Measurements from ENCODE around the gene THBS4.

THBS4 gene

DNA sequence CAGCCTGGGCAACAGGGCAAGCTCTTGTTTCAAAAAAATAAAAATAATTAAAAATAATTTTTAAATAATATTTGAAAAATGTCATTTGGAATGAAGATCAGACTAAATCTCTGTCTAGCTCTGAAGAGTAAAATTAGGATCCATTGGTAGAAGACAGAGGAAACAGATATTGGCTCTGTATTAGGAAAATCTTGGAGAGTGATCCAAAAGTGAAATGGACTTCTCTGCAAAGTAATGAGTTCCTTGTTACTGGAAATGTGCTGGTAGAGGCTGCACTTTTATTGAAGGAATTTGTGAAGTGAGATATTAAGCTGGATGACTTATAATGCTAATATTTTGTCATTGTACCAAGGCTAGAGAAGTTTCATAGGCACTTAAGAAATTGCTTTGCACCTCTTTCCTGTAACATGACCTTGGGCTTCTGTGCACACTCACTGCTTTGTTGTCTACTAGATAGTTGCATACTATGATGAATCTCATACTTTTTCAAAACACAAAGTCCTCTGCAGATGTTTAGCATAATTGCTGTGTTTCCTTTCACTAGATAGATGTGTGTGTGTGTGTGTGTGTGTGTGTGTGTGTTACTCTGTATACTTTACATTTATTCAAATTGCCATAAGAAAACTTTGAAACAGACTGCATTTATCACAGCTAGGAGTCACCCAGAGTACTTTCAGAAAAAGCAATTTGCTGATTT is 13.1 kb downstream of the THBS4 start:
- no peak for FAIRE-seq

DNA sequence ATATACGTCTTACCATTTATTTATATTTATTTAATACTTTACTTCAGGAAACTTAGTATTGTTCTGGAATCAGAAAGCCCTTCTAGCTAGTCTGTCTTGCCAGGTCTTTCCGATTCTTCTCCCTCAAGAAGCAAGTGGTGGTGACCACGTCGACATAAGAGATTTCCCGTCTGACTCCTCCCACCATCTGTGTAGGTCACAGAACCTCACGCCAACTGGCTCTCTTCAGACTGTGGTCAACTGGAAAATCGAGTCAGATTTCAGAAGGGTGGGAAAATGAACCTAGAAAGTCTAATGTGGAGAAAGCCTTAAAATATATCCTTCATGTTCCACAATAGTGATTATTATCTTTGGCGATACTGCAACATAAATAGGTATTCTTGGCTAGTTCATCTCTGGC is 17.3 kb downstream of the THBS4 start:
- no peak for FAIRE-seq

- no peak for FAIRE-seq
Observed at GRCh38 chr5:80054682-80055081, 19.5 kb downstream of the THBS4 start.

DNA sequence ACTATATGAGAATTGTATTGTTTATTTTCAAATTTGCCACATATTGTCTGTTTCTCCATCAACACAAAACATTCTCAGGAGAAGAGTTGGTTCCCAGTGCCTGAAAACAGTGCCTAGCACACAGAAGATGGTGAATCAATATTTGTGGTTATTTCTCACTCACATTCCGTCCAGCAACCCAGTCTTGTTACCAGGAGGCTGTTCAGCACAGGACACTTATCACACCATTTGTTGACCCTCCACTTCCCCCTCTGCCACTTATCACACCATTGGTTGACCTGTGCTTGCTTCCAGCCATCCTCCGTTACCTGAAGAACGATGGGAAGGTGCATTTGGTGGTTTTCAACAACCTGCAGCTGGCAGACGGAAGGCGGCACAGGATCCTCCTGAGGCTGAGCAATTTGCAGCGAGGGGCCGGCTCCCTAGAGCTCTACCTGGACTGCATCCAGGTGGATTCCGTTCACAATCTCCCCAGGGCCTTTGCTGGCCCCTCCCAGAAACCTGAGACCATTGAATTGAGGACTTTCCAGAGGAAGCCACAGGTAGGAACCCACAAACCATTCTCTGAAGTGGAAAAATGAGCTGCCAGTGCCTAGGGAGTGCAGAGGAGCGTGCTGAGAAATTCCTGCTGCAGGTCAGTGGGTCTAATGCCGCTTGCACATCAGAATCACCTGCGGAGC is 20.5 kb downstream of the THBS4 start:
- FAIRE-seq: no peak

- FAIRE-seq: no peak
Observed at GRCh38 chr5:80057099-80057498, 22.0 kb downstream of the THBS4 start.

DNA sequence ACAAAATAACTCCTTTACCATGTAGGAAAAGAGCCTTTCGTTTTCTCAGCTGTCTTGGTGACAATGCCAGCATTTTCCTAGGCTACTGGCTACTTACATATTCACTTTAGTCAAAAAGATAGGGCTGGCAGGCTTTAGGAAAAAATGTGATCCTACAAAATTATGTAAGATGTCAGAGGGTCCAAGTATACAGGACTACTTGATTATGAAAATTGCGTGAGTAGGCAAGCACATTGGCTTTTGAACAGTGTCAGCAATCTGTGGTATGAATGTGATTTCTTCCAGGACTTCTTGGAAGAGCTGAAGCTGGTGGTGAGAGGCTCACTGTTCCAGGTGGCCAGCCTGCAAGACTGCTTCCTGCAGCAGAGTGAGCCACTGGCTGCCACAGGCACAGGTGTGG is 22.8 kb downstream of the THBS4 start:
- FAIRE-seq: no peak

DNA sequence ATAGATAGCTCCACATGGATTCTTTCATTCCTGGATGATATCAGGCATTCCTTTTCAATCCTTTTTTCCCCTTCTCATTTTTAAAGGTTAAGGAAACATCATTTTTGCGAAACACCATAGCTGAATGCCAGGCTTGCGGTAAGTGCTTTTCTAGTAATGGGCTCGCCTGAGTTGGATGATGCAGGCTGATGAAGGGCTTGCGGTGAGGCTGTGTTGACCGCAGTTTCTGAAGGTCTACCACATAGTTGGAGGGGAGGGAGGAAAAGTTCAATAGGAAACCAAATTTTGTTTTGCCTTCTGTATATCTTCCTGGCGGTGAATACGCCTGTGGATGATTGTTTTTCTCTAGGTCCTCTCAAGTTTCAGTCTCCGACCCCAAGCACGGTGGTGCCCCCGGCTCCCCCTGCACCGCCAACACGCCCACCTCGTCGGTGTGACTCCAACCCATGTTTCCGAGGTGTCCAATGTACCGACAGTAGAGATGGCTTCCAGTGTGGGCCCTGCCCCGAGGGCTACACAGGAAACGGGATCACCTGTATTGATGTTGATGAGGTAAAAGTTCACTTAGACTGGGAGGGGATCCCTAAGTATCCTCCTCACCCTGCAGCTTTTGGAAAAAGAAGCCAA is 24.3 kb downstream of the THBS4 start:
- FAIRE-seq: no peak

DNA sequence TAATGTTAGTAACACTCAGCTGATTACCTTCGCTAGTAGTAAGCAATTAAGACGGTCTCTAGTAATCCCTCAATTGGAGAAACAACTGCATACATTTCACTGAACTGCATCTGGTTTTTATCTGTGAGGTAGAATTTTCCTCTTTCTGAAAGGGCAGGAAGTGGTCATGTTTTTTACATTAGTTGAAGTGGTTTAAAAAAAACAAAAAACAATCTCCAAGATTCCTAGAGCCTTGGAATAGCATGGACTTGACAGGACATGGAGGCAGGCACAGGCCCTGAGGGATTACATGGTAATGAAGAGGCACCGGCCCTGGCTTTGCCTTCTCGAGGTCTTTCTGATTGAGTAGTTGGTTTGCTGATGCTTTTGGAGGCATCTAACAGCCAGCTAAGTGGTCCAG is 25.8 kb downstream of the THBS4 start:
- FAIRE-seq: no peak

- FAIRE-seq: no peak
Observed at GRCh38 chr5:80061547-80061946, 26.4 kb downstream of the THBS4 start.

DNA sequence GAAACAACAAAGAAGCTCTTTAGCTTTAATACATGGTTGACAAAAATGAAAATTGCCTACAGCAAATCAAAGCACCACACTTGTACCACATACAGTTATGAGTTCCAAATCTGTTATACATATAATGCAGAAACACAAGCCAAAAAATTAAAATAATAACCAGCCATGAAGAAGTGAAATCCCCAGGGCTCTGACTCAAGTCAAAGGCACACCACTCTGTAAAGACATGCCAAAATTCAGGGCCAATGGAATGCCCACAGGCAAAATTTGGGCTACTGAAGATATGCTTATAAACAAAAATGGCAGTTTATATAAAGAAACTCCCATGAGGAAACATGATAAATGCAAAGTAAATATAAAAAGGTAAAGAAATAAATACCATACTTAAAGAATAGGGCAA is 29.0 kb downstream of the THBS4 start:
- no peak for FAIRE-seq

DNA sequence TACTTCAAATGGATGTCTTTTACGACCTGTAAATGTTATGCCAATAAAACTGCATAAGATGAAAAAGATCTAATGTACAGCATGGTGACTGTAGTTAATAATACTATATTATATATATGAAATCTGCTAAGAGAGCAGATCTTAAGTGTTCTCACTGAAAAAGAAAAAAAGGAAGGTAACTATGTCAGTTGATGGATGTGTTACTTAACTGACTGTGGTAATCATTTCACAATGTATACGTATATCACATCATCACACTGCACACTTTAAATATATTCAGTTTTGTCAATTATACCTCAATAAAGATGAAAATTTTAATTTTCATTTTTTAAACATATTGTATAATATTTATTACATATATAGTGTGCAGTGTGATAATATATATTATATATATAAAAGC is 31.9 kb downstream of the THBS4 start:
- no peak for FAIRE-seq

GRCh38 chr5:80067531-80068245 is 32.5 kb downstream of the THBS4 start:
- no peak for FAIRE-seq

DNA sequence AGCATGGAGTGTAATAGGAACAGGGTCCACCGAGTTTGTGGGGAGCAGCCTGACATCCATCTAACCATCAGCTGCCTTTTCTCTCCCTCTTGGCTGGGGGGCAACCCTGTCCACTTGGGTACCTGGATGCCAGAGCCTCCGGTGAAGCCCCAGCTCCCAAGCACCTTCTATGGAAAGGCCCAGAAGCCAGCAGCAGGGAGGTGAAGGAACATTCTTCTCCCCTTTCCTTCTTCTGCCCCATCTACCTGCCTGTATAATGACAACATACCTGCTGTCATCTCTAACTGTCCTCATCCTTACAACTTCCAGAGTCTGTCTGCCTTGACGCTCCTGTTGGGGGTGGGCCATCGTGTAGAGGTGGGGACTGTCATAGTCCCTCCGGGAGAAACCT is 33.1 kb downstream of the THBS4 start:
- no peak for FAIRE-seq

GRCh38 chr5:80068775-80069174 is 33.6 kb downstream of the THBS4 start:
- FAIRE-seq: no peak

DNA sequence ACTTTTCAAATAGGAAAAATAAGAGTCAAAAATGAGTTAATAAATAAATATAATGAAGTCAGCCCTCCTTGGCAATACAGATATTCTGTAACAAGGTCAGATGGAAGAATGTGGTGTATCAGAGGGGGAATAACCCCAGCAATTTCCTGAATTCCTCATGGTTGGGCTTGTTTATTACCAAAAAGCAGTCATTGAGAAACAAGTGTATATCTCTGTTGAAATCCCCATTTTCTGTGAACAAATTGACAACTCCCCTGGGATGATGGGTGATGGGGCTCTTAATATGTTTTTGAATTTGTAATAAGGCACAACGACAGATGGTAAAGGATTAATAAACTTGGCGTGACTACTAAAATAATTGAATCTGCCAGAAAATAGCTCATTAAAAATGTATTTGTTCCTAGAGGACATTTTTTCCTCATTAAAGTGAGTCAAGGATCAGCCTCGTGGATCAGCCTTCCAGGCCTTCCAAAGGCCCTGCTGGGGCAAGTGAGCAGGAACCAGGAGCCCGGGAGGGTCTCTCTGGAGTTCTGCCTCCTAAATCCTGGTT is 34.2 kb downstream of the THBS4 start:
- no peak for FAIRE-seq

DNA sequence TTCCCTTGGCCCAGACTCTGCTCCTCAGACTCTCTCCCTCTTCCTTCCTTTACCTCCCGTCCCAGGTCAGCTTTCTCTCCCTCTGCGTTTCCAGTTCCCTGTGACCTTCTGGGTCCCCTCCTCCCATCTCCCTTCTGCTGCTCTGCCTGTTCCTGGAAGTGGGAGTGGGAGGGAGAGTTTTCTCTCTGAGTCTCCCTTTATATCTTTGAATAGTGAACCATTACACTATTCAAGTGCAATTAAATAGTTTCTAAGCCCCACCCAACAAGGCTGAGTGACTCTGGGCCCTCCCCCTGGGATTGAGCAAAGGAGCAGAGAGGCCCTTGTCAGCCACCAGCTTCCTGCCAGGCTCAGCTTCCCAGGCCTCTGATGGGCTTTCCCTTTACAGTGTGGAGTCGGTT is 34.8 kb downstream of the THBS4 start:
- FAIRE-seq: no peak

GRCh38 chr5:80070338-80071056 is 35.3 kb downstream of the THBS4 start:
- FAIRE-seq: no peak

DNA sequence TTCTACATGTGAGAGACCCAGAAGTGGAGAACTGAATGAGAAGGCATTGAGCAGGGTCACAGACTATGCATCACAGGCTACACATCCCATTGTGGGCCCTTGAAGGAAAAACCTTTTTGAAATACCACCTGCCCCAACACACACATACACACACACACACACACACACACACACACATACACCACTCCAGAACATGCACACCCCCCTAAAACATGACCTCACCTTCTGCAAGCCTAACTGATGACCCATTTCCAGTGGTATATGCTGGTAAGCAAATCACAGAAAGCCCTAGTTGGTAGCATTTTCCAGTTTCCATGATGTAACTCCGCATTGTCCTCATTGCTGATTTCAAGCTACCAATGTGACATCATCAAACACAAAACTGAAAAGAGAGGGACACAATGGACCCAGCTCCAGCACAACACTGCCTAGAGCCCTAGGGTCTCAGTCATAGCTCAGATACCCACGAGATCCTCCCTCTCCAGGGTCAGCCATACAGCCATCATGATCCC is 36.4 kb downstream of the THBS4 start:
- no peak for FAIRE-seq

DNA sequence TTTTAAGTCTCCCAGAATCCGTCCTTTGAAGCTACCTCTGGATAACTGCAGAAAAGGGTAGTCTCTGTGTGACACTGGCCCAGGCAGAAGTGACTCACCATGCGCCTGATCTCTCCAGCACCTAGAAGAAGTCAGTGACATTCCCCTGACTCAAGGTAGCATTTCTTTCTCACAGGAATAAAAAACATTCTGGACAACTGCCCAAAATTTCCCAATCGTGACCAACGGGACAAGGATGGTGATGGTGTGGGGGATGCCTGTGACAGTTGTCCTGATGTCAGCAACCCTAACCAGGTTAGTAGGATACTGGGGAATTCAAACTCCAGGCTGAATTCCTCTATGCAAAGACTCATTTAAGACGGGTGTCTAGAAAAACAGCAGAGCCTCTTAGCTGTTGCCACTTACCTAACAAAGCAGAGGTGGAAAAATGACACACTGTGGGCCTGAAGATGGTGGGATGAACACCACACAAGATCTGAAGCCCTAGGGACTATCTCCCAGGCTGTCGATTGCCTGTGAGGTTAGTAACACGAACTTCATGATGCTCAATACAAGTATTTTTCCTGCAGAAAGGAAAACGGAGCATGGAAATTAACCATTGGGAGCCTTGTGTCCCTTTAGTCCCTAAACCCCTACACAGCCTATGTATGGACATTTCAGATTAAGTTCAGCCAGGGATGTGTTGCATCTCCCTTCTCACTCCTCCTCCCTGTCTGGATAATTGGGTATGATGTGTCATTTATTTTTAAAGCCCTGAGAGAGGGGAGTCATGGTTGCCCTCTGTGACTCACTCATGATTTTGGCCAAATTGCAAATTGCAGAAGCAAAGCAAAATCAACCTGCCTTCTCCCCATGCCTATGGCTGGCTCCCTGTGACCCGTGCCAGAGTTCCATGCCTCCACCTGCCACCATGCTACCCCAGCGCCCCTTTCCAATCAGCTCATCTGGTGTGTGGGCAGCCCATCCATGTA is 37.2 kb downstream of the THBS4 start:
- FAIRE-seq: no peak

DNA sequence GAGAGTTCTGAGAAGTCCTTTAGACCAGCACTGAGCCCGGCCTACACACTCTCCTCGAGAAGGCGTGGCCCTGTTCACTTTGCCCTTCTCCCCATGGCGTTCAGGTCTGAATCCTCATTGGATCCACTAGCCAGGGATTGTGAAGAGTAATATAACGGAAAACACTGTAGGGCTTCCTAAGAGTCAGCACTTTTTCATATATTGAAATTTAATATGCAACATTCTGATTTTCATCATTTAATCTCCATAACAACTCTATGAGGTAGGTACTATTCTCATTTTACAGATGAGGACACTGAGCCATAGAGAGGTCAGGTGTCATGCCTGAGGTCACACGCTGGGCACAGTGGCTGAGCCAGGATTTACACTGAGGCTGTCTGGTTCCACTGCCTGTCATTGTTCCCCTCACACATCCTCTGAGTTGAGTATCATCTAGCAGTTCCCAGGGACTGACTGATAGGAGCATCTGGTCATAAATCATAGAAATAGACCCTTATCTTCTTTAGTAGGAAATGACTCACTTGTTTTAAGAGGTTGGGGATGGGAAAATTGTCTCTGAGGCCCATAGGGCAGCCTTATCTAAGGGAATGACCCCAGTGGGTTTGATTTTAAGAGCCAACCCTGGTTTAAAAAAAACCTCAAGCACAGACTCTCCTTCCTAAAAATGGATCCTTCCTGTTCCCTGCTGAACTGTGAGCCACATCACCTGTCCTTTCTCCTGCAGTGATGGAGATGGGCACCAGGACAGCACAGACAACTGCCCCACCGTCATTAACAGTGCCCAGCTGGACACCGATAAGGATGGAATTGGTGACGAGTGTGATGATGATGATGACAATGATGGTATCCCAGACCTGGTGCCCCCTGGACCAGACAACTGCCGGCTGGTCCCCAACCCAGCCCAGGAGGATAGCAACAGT is 41.2 kb downstream of the THBS4 start:
- no peak for FAIRE-seq
